ENCODE data around the gene CALN1.

The CALN1 gene

GRCh38 chr7:72413290-72413689 lies 1.2 kb upstream of the CALN1 start:
- no peak overlapping the region for H3K4me3 ChIP-seq (replicated peaks; ENCODE audit: low read depth, low read length)
- TF ChIP-seq CTCF (IDR thresholded peaks at IDR 0.05; ENCODE audit: low read depth, low read length, missing control alignments), result no peak
- DNase-seq (ENCODE audit: extremely low read depth, low read depth), result no peak

GRCh38 chr7:72411419-72411818 lies 719 bp downstream of the CALN1 start:
- H3K4me3 ChIP-seq (replicated peaks; ENCODE audit: low read depth, low read length), result no peak overlapping the region
- DNase-seq (ENCODE audit: extremely low read depth, low read depth), result no peak
- TF ChIP-seq CTCF (IDR thresholded peaks at IDR 0.05; ENCODE audit: low read depth, low read length, missing control alignments), result no peak

- TF ChIP-seq CTCF (IDR thresholded peaks at IDR 0.05; ENCODE audit: low read depth, low read length, missing control alignments), result no peak
- H3K4me3 ChIP-seq (replicated peaks; ENCODE audit: low read depth, low read length), result no peak overlapping the region
- DNase-seq (ENCODE audit: extremely low read depth, low read depth), result no peak
Measured at GRCh38 chr7:72409638-72410015, 2.5 kb downstream of the CALN1 start.

GRCh38 chr7:72408966-72409637 lies 3.0 kb downstream of the CALN1 start:
- no peak overlapping the region for H3K4me3 ChIP-seq (replicated peaks; ENCODE audit: low read depth, low read length)
- TF ChIP-seq CTCF (IDR thresholded peaks at IDR 0.05; ENCODE audit: low read depth, low read length, missing control alignments), result no peak
- DNase-seq (ENCODE audit: extremely low read depth, low read depth), result no peak

- no peak for TF ChIP-seq CTCF (IDR thresholded peaks at IDR 0.05; ENCODE audit: low read depth, low read length, missing control alignments)
- H3K4me3 ChIP-seq (replicated peaks; ENCODE audit: low read depth, low read length), result no peak overlapping the region
- no peak for DNase-seq (ENCODE audit: extremely low read depth, low read depth)
Measured at GRCh38 chr7:72406820-72407403, 5.2 kb downstream of the CALN1 start.

- no peak for TF ChIP-seq CTCF (IDR thresholded peaks at IDR 0.05; ENCODE audit: low read depth, low read length, missing control alignments)
- no peak overlapping the region for H3K4me3 ChIP-seq (replicated peaks; ENCODE audit: low read depth, low read length)
- no peak for DNase-seq (ENCODE audit: extremely low read depth, low read depth)
Measured at GRCh38 chr7:72405871-72406270, 6.3 kb downstream of the CALN1 start.

GRCh38 chr7:72405418-72405817 lies 6.7 kb downstream of the CALN1 start:
- no peak overlapping the region for H3K4me3 ChIP-seq (replicated peaks; ENCODE audit: low read depth, low read length)
- TF ChIP-seq CTCF (IDR thresholded peaks at IDR 0.05; ENCODE audit: low read depth, low read length, missing control alignments), result no peak
- no peak for DNase-seq (ENCODE audit: extremely low read depth, low read depth)
